Body of pancreas (tissue), 4 donors: ENCODE measurements around the gene SNED1. TPM values are rescaled to one million over a fixed set of nuclear protein-coding genes. Genes with fewer than 3 reads are reported as not detected.

Experiments used
- ATAC-seq: fragments of 150-250 bp; one replicate; pipeline ENCODE4 v1.9.1; 2016
- DNase-seq, 4 donors: peaks; one replicate each; pipeline ENCODE4 v3.0.0-alpha.2; 2019
- H3K27ac ChIP-seq, 4 donors: fragments of 200-600 bp; sonication (generic); 1 replicate in 3 of 4; 2 replicates in 1 of 4; pipeline versions ENCODE4 v1.5.1 to v1.6.1; 2016 to 2019; ENCODE audit warnings: mild to moderate bottlenecking in 1 of 4, mixed read lengths in 1 of 4, moderate library complexity in 1 of 4
- H3K27me3 ChIP-seq, 2 donors: fragments of 200-600 bp; sonication (generic); one replicate each; pipeline ENCODE4 v1.6.0; 2016; ENCODE audit warnings: mild to moderate bottlenecking in 1 of 2
- H3K36me3 ChIP-seq, 2 donors: fragments of 200-600 bp; sonication (generic); replicated peaks in 1 of 2; 2 replicates each; pipeline ENCODE4 v1.5.1; 2016; ENCODE audit warnings: low read depth in 2 of 2; ENCODE audit not compliant: insufficient read depth in 1 of 2
- H3K4me1 ChIP-seq: fragments of 200-600 bp; sonication (generic); one replicate; pipeline ENCODE4 v1.6.0; 2016
- H3K4me3 ChIP-seq, 2 donors: fragments of 200-600 bp; sonication (generic); 1 replicate in 1 of 2; 2 replicates in 1 of 2; pipeline ENCODE4 v1.5.1; 2016 to 2019
- H3K9me3 ChIP-seq, 3 donors: fragments of 200-600 bp; sonication (generic); 1 replicate in 2 of 3; 2 replicates in 1 of 3; pipeline ENCODE4 v1.5.1; 2016
- CTCF ChIP-seq, 7 experiments: fragments of 450-650 bp in 4 of 7; fragments of 200-600 bp in 3 of 7; sonication (generic) in 3 of 7; IDR thresholded peaks; one replicate each; pipeline ENCODE4 v1.5.1; 2016 to 2019; ENCODE audit warnings: antibody characterized with exemption in 7 of 7
- POLR2A ChIP-seq, 3 donors: fragments of 450-650 bp; IDR thresholded peaks; one replicate each; pipeline ENCODE4 v1.6.1; 2016; ENCODE audit warnings: antibody characterized with exemption in 3 of 3, mild to moderate bottlenecking in 2 of 3
- WGBS, 2 donors: methylation state at CpG; one replicate each; pipeline ENCODE4 v1.1.5; 2017; 5-methylcytosine and 5-hydroxymethylcytosine counted together
- intact Hi-C: fragments of 100-400 bp; cut with DNase I; formaldehyde crosslinking; loops from one replicate; pipeline ENCODE4 v1.15.1; 2023
- total RNA-seq, 2 donors: library from RNA; depleted of rRNA; stranded (reverse); fragments of >200 nt; gene quantifications; one replicate each; pipeline ENCODE4 v1.1.0, GENCODE V29; 2016

Gene SNED1
- total RNA-seq, 2 donors from 2014 or later = 13.5 to 33.0 TPM

GRCh38 chr2:241029599-241030332, 31.3 kb downstream of the SNED1 start:
- 92 to 100% methylated on average over 2 to 14 of the region's 17 CpGs for WGBS, 2 donors
- Histone ChIP-seq H3K9me3 (no peaks in the 10 kb centered on the region), H3K27ac (no peak overlapping the region), H3K27me3 (no peaks in the 10 kb centered on the region), H3K4me1 (no peaks in the 10 kb centered on the region), H3K4me3 (no peak overlapping the region), H3K36me3 (no peaks in the 10 kb centered on the region)
- DNase-seq (no peak), ATAC-seq (no peak)
- TF ChIP-seq POLR2A (IDR thresholded peaks at IDR 0.05) (no peak), CTCF (IDR thresholded peaks at IDR 0.05) (no peak)
- intact Hi-C loops = no loop called here

DNA sequence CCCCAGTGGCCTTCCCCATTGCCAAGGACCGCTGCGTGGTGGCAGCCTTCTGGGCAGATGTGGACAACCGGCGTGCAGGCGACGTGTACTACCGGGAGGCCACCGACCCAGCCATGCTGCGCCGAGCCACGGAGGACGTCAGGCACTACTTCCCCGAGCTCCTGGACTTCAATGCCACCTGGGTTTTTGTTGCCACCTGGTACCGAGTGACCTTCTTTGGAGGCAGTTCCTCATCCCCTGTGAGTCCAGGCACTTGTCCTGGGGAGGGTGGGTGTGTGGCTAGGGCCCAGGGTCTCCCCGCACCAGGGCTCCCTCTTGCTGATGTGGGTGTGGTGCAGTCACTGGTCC, 31.9 kb downstream of the SNED1 start:
- H3K27me3 ChIP-seq = no peaks in the 10 kb centered on the region
- WGBS, 2 donors = 97 to 98% methylated on average over 8 to 15 of the region's 15 CpGs
- intact Hi-C loops = no loop called here
- H3K4me1 ChIP-seq = no peaks in the 10 kb centered on the region
- no peak overlapping the region for H3K4me3 ChIP-seq
- H3K9me3 ChIP-seq = no peaks in the 10 kb centered on the region
- H3K27ac ChIP-seq = no peak overlapping the region
- no peak for TF ChIP-seq POLR2A (IDR thresholded peaks at IDR 0.05)
- no peak for TF ChIP-seq CTCF (IDR thresholded peaks at IDR 0.05)
- H3K36me3 ChIP-seq = no peaks in the 10 kb centered on the region
- ATAC-seq = no peak
- DNase-seq = no peak

GRCh38 chr2:241030883-241031282, 32.5 kb downstream of the SNED1 start:
- 86 to 94% methylated on average over 7 of the region's 7 CpGs for WGBS, 2 donors
- ATAC-seq (no peak), DNase-seq (no peak)
- Histone ChIP-seq H3K36me3 (no peaks in the 10 kb centered on the region), H3K27ac (no peak overlapping the region), H3K27me3 (no peaks in the 10 kb centered on the region), H3K4me3 (no peak overlapping the region), H3K9me3 (no peaks in the 10 kb centered on the region), H3K4me1 (no peaks in the 10 kb centered on the region)
- TF ChIP-seq POLR2A (IDR thresholded peaks at IDR 0.05) = no peak
- TF ChIP-seq CTCF (IDR thresholded peaks at IDR 0.05) = no peak
- intact Hi-C loops = no loop called here

DNA sequence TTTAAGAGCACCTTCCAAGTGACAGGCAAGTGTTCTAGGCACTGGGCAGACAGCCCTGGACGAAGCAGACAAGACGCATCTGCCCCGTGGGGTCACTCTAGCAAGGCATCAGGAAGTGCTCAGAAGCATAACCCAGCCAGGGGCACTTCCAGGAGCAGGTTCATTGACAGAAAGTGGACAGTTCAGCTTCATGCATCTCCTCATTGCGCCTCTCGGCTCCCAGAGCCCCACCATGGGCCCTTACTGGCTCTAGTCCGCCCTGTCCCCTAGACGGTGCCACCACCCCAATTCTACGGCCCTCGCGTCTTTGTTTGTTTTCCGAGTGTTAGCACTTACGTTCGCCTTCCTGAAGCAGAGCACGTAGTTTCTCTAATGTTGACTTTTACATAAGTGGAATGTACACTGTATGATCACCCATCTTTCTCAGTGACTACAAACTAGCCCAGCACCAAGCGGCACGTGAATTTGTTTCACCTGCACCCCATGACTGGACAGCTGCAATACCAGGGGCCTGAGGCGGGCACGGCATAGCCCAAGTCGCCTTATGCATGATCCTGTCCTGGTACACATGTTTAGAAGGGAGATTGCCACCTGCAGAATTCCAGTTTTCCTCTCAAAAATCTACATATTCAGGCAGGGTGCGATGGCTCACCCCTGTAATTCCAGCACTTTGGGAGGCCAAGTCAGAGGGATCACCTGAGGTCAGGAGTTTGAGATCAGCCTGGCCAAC, 33.2 kb downstream of the SNED1 start:
- H3K4me1 ChIP-seq = peaks cover 6% of the 10 kb centered on the region
- no peak overlapping the region for H3K27ac ChIP-seq
- H3K36me3 ChIP-seq = no peaks in the 10 kb centered on the region
- intact Hi-C loops = no loop called here
- H3K4me3 ChIP-seq = no peak overlapping the region
- ATAC-seq (no peak), DNase-seq (no peak)
- no peaks in the 10 kb centered on the region for H3K9me3 ChIP-seq
- no peaks in the 10 kb centered on the region for H3K27me3 ChIP-seq
- 89 to 93% methylated on average over 20 of the region's 20 CpGs for WGBS, 2 donors
- TF ChIP-seq CTCF (IDR thresholded peaks at IDR 0.05) = no peak
- no peak for TF ChIP-seq POLR2A (IDR thresholded peaks at IDR 0.05)
